ENCODE results near the gene RIMS1.

GRCh38 chr6:71892641-71893040 lies 6.3 kb downstream of the RIMS1 start:
- TF ChIP-seq POLR2A (IDR thresholded peaks at IDR 0.05) (no peak), CTCF (IDR thresholded peaks at IDR 0.05) (no peak)

Data from adrenal gland (tissue), 5 donors.